Measurements from ENCODE around the gene PTPN4.

GRCh38 chr2:119765433-119766002 lies 5.8 kb downstream of the PTPN4 start:
- no peak for TF ChIP-seq EZH2phosphoT487 (IDR thresholded peaks at IDR 0.05; ENCODE audit: unreplicated experiment)
- TF ChIP-seq, protein P1, sequence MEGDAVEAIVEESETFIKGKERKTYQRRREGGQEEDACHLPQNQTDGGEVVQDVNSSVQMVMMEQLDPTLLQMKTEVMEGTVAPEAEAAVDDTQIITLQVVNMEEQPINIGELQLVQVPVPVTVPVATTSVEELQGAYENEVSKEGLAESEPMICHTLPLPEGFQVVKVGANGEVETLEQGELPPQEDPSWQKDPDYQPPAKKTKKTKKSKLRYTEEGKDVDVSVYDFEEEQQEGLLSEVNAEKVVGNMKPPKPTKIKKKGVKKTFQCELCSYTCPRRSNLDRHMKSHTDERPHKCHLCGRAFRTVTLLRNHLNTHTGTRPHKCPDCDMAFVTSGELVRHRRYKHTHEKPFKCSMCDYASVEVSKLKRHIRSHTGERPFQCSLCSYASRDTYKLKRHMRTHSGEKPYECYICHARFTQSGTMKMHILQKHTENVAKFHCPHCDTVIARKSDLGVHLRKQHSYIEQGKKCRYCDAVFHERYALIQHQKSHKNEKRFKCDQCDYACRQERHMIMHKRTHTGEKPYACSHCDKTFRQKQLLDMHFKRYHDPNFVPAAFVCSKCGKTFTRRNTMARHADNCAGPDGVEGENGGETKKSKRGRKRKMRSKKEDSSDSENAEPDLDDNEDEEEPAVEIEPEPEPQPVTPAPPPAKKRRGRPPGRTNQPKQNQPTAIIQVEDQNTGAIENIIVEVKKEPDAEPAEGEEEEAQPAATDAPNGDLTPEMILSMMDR (conservative IDR thresholded peaks at IDR 0.05; ENCODE audit: low read depth in 2 of 2): no peak
- TF ChIP-seq EZH2 (IDR thresholded peaks at IDR 0.05; ENCODE audit: low read depth, unreplicated experiment): no peak
- TF ChIP-seq CREB1 (CRISPR knock-in tag; IDR thresholded peaks at IDR 0.05; ENCODE audit: low read depth): no peak

All from GM23338 (cell line).